GM19043 (cell line): ENCODE results near the gene SLC44A3.
"Not testable (repeated sequence)": the region's sequence is repeated elsewhere in the genome, so short reads cannot be mapped to it uniquely, and the experiment has no call there.

Source experiments
- ATAC-seq: cut with Tn5 transposase; IDR thresholded peaks from one replicate; pipeline ENCODE4 v1.9.1; 2021; ENCODE audit warnings: low read depth; ENCODE audit not compliant: unreplicated experiment

The SLC44A3 gene

DNA sequence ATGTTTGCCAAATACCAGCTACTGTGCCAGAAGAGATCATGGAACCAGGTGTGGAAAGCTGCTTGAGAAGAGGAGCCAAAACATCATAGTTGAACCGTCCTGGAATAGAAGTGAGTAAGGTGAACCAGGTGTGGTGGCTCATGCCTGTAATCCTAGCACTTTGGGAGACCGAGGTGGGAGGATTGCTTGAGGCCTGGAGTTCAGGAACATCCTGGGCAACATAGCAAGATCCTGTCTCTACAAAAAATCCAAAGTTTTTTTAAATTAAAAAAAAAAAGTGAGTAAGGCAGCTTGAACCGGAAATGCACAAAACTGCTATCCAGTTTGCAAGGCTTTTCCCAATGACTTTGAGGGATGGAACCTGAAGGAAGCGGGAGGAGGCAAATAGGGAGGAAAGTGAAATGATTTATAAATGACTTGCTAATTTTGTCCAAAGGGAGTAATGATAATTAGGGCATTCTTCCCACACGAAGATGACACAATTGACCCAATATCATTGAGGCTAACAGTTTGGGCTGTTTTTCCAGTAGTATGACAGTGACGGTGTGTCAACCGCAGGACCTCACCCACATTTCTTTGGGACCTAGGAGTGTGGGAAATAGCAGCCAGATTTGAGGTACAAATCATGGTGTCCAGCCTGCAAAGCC is 108.3 kb downstream of the SLC44A3 start:
- no peak for ATAC-seq

- ATAC-seq = no peak
These were observed 109.4 kb downstream of the SLC44A3 start for GRCh38 chr1:94929351-94930217.

GRCh38 chr1:94931254-94931841 is 111.2 kb downstream of the SLC44A3 start:
- ATAC-seq = no peak

GRCh38 chr1:94934551-94934950 is 114.4 kb downstream of the SLC44A3 start:
- no peak for ATAC-seq

DNA sequence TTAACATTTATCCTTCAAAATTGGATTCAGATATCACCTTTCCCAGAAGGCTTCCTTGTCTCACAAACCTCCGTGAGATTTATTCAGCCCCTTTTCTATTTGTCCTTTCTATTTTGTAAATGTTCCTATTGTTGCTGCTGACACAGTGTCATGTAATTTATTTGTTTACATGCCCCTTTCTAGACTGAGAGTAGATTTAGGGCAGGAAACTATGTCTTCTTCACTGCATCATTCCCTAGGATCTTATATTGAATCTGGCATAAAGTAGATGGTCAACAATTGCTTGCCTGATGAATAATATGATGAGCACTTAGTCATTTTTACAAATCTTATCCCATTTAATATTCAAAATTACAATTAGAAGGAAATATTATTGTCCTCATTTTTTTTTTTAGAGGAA is 114.9 kb downstream of the SLC44A3 start:
- no peak for ATAC-seq

- ATAC-seq = no peak
These were observed 115.3 kb downstream of the SLC44A3 start for GRCh38 chr1:94935476-94935875.

DNA sequence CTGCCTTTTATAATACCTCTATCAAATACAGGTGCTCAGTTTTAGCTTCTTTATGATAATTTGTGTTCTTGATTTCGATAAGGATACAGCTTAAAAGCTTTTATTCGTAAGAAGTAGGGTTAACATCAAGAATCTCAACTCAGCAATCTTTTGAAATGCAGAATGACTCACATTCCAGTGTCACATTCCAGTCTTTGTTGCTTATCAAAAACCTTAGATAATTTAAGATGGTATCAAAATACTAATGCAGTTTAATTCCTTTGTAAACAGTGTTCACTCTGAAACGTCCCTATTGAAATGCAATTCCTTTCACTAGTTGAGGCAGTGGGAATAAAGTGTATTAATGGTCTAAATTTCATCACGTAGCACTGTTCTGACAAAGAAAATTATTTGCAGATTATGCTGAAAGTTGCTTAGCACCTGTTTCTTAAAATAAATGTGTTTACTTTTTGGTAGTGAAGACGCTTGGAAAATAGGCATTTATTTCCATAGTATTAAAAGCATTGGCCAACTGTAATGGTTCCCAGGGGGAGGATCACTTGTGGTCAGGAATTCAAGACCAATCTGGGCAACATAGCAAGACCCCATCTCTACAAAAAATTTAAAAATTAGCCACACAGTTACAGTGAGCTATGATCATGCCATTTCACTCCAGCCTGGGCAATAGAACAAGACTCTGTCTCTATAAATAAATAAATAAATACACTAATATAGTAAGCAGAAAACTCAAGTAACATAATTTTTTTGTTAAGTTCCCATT is 116.9 kb downstream of the SLC44A3 start:
- ATAC-seq = no peak

GRCh38 chr1:94937820-94938219 is 117.7 kb downstream of the SLC44A3 start:
- ATAC-seq = no peak

GRCh38 chr1:94940738-94941137 is 120.6 kb downstream of the SLC44A3 start:
- no peak for ATAC-seq

DNA sequence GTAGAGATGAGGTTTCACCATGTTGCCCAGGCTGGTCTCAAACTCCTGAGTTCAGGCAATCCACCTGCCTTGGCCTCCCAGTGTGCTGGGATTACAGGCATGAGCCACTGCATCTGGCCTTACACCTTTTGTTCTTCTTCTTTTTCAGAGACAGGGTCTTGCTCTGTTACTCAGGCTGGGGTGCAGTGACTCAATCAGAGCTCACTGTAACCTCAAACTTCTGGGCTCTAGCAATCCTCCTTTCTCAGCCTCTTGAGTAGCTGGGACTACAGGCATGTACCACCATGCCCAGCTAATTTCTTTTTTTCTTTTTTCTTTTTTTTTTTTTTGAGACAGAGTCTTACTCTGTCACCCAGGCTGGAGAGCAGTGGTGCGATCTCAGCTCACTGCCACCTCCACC is 121.3 kb downstream of the SLC44A3 start:
- not testable (repeated sequence) for ATAC-seq

- no peak for ATAC-seq
These were observed 122.3 kb downstream of the SLC44A3 start for GRCh38 chr1:94942171-94943128.
